HepG2 (cell line): ENCODE data around the gene LAMB4. TPM values are rescaled to one million over a fixed set of nuclear protein-coding genes. Genes with fewer than 3 reads are reported as not detected.
A peak's percentile ranks its signal among the peaks of the same experiment; 100 is the strongest.

Experiments used
- CREBL2 ChIP-seq: sonication (generic); formaldehyde crosslinking; IDR thresholded peaks from 2 replicates; pipeline ENCODE4 v1.8.1; 2023; ENCODE audit warnings: missing genetic modification reagents, mild to moderate bottlenecking, borderline replicate concordance
- ELF1 ChIP-seq: sonication (generic); formaldehyde crosslinking; IDR thresholded peaks from 2 replicates; pipeline ENCODE4 v1.4.0; 2020; ENCODE audit warnings: missing genetic modification reagents
- FOXC1 ChIP-seq: sonication (generic); formaldehyde crosslinking; IDR thresholded peaks from 2 replicates; pipeline ENCODE4 v1.8.0; 2022; ENCODE audit warnings: mild to moderate bottlenecking, missing genetic modification reagents, borderline replicate concordance
- MAFF ChIP-seq: IDR thresholded peaks from 2 replicates; pipeline ENCODE4 v1.6.1; 2011; ENCODE audit warnings: low read depth, low read length, improper control_type of control experiment
- MAFK ChIP-seq, 2 experiments: IDR thresholded peaks in 1 of 2; conservative IDR thresholded peaks in 1 of 2; 2 replicates each; pipeline ENCODE4 v1.6.1; 2011; ENCODE audit warnings: improper control_type of control experiment in 2 of 2, low read length in 2 of 2
- MLXIP ChIP-seq: sonication (generic); formaldehyde crosslinking; IDR thresholded peaks from 2 replicates; pipeline ENCODE4 v1.9.0; 2021; ENCODE audit warnings: missing genetic modification reagents, borderline replicate concordance
- MYNN ChIP-seq: sonication (generic); formaldehyde crosslinking; IDR thresholded peaks from 2 replicates; pipeline ENCODE4 v1.4.0; 2020; ENCODE audit warnings: mild to moderate bottlenecking, low read depth, missing genetic modification reagents
- NFE2L2 ChIP-seq: fragments of 150-350 bp; IDR thresholded peaks from 2 replicates; pipeline ENCODE4 v1.6.1; 2014; ENCODE audit warnings: low read length
- RBM22 ChIP-seq: fragments of 200-400 bp; formaldehyde crosslinking; optimal IDR thresholded peaks from 2 replicates; pipeline ENCODE3; 2017; ENCODE audit warnings: mild to moderate bottlenecking, low read length, moderate library complexity
- RFXANK ChIP-seq: IDR thresholded peaks from 2 replicates; pipeline ENCODE4 v1.6.1; 2016
- SNAI1 ChIP-seq: sonication (generic); formaldehyde crosslinking; IDR thresholded peaks from 2 replicates; pipeline ENCODE4 v1.5.0; 2020; ENCODE audit warnings: mild to moderate bottlenecking, missing genetic modification reagents, borderline replicate concordance
- SNAPC2 ChIP-seq: sonication (generic); formaldehyde crosslinking; IDR thresholded peaks from 2 replicates; pipeline ENCODE4 v1.8.1; 2022; ENCODE audit warnings: mild to moderate bottlenecking, missing genetic modification reagents
- TCF7 ChIP-seq: sonication (generic); IDR thresholded peaks from 2 replicates; pipeline ENCODE4 v1.6.1; 2016; ENCODE audit warnings: antibody characterized with exemption, low read depth
- ZFAT ChIP-seq: sonication (generic); formaldehyde crosslinking; conservative IDR thresholded peaks from 2 replicates; pipeline ENCODE4 v1.8.1; 2023; ENCODE audit warnings: missing genetic modification reagents, inconsistent platforms
- ZFP36L1 ChIP-seq: sonication (generic); formaldehyde crosslinking; IDR thresholded peaks from 2 replicates; pipeline ENCODE4 v1.8.0; 2022; ENCODE audit warnings: mild to moderate bottlenecking, missing genetic modification reagents, moderate library complexity
- ZNF282 ChIP-seq: fragments of 450-650 bp; IDR thresholded peaks from 2 replicates; pipeline ENCODE4 v1.6.1; 2018; ENCODE audit not compliant: partially characterized antibody
- ZNF331 ChIP-seq: sonication (generic); formaldehyde crosslinking; IDR thresholded peaks from 2 replicates; pipeline ENCODE4 v1.4.0; 2020; ENCODE audit warnings: missing genetic modification reagents
- ZNF441 ChIP-seq: sonication (generic); formaldehyde crosslinking; IDR thresholded peaks from 2 replicates; pipeline ENCODE4 v1.7.0; 2021; ENCODE audit warnings: missing genetic modification reagents, borderline replicate concordance
- ZNF607 ChIP-seq: sonication (generic); formaldehyde crosslinking; IDR thresholded peaks from 2 replicates; pipeline ENCODE4 v1.5.1; 2020; ENCODE audit warnings: missing genetic modification reagents, mild to moderate bottlenecking, borderline replicate concordance
- ZSCAN29 ChIP-seq: sonication (generic); formaldehyde crosslinking; conservative IDR thresholded peaks from 2 replicates; pipeline ENCODE4 v1.4.0; 2020; ENCODE audit warnings: mild to moderate bottlenecking, missing genetic modification reagents
- polyA plus RNA-seq, 8 experiments: library from polyadenylated mRNA; depleted of rRNA in 3 of 8; stranded (reverse) in 7 of 8; unstranded in 1 of 8; fragments of >200 nt; fragmentation: Illumina TruSeq in 4 of 8; extraction: Trizol in 4 of 8; gene quantifications; 2 replicates each; pipeline versions ENCODE4 v1.2.1 to v1.2.3, GENCODE V29; 2011 to 2016; ENCODE audit warnings: low read depth in 4 of 8, missing spikeins in 1 of 8, mixed read lengths in 1 of 8; ENCODE audit not compliant: insufficient read depth in 1 of 8
- total RNA-seq, 5 experiments: library from RNA; depleted of rRNA; stranded (reverse); fragments of >200 nt; fragmentation: Illumina TruSeq; extraction: Trizol; gene quantifications; 2 replicates each; pipeline ENCODE4 v1.2.3, GENCODE V29; 2016; ENCODE audit warnings: low read depth in 1 of 5
- TF ChIP-seq, protein P1 (sequence below): sonication (generic); formaldehyde crosslinking; IDR thresholded peaks from 2 replicates; pipeline ENCODE4 v1.4.0; 2020; ENCODE audit warnings: mild to moderate bottlenecking, missing genetic modification reagents
- TF ChIP-seq, protein P2 (sequence below): sonication (generic); formaldehyde crosslinking; IDR thresholded peaks from 2 replicates; pipeline ENCODE4 v1.4.0; 2020; ENCODE audit warnings: missing genetic modification reagents
- TF ChIP-seq, protein P3 (sequence below): sonication (generic); formaldehyde crosslinking; IDR thresholded peaks from 2 replicates; pipeline ENCODE4 v1.8.0; 2022; ENCODE audit warnings: mild to moderate bottlenecking, missing genetic modification reagents, moderate library complexity

LAMB4 gene
- total and polyA plus RNA-seq, 2 of the 13 experiments (the other 11 are each of a cell fraction or from before 2014, with no cell fraction given): 0.05 TPM; not detected in 1

DNA sequence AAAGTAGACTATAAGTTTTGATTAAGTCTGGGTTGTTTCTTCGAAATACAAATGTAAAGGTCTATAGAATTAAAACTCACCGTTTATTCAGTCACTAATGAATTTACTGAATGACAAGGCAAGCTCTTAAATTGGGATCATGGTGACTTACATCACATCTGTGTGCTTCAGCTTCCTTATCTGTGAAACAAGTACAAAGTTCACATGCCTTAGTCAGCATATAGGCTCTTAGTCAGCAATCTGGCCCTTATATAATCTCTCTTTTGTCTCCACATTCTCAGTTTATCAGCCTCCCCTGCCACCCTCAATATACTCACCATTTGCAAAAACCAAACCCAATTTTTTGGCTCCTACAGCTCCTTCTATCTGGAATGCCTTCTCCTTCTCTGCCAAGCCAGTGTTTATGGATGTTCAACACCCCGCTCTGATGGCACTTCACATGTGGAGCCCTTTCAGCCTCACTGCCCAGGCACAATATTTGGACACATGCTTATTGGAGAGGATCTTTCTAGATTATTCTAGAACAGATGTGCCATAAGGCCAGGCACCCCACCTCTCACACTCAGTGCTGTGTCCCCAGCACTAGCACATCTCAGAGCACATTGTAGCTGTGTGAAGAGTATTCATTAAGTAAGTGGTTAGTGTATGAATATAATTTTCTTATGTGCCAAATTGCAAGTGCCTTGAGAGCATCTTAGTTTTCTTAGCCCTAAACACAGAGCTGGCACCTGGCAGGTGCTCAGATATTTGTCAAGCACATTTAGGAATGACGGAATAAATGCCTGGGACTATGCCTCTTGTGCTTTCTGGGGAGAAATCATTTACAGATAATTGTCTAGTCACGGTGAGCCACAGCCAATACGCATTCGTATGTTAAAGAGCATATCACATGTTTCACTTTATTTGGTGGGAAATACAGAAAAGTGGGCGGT is 117.4 kb downstream of the LAMB4 start (continued):
- TF ChIP-seq MLXIP (no peak), ZNF607 (CRISPR knock-in tag) (0 out of 2 replicates have a peak, but pooled peaks have one; percentile 27), ZFP36L1 (CRISPR knock-in tag) (no peak), ZFAT (no peak), MYNN (CRISPR knock-in tag) (no peak), ZNF331 (CRISPR knock-in tag) (peak; percentile 76; the same call in 1 of the 2 replicates), SNAPC2 (no peak), ZNF282 (no peak), RBM22 (no peak), NFE2L2 (peak; percentile 63; the same call in 1 of the 2 replicates), MAFF (peak; percentile 100), MAFK (conservative IDR thresholded peaks at IDR 0.05 in 1 of 2, IDR thresholded peaks at IDR 0.05 in 1 of 2; ENCODE audit: low read length in 2 of 2) (peak; percentile 99 to 100), SNAI1 (CRISPR knock-in tag) (no peak), RFXANK (CRISPR knock-in tag) (no peak), ZNF441 (CRISPR knock-in tag) (no peak), ZSCAN29 (no peak), TCF7 (peak; percentile 57; the same call in 1 of the 2 replicates), ELF1 (CRISPR knock-in tag) (0 out of 2 replicates have a peak, but pooled peaks have one; percentile 34), FOXC1 (CRISPR knock-in tag) (no peak), CREBL2 (CRISPR knock-in tag) (no peak)
- TF ChIP-seq, protein P1, sequence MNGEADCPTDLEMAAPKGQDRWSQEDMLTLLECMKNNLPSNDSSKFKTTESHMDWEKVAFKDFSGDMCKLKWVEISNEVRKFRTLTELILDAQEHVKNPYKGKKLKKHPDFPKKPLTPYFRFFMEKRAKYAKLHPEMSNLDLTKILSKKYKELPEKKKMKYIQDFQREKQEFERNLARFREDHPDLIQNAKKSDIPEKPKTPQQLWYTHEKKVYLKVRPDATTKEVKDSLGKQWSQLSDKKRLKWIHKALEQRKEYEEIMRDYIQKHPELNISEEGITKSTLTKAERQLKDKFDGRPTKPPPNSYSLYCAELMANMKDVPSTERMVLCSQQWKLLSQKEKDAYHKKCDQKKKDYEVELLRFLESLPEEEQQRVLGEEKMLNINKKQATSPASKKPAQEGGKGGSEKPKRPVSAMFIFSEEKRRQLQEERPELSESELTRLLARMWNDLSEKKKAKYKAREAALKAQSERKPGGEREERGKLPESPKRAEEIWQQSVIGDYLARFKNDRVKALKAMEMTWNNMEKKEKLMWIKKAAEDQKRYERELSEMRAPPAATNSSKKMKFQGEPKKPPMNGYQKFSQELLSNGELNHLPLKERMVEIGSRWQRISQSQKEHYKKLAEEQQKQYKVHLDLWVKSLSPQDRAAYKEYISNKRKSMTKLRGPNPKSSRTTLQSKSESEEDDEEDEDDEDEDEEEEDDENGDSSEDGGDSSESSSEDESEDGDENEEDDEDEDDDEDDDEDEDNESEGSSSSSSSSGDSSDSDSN (CRISPR knock-in tag): no peak
- TF ChIP-seq, protein P2, sequence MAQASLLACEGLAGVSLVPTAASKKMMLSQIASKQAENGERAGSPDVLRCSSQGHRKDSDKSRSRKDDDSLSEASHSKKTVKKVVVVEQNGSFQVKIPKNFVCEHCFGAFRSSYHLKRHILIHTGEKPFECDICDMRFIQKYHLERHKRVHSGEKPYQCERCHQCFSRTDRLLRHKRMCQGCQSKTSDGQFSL (CRISPR knock-in tag): no peak
- TF ChIP-seq, protein P3, sequence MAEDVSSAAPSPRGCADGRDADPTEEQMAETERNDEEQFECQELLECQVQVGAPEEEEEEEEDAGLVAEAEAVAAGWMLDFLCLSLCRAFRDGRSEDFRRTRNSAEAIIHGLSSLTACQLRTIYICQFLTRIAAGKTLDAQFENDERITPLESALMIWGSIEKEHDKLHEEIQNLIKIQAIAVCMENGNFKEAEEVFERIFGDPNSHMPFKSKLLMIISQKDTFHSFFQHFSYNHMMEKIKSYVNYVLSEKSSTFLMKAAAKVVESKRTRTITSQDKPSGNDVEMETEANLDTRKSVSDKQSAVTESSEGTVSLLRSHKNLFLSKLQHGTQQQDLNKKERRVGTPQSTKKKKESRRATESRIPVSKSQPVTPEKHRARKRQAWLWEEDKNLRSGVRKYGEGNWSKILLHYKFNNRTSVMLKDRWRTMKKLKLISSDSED (CRISPR knock-in tag): no peak
